ENCODE measurements around the gene TRAF6. TPM values are rescaled to one million over a fixed set of nuclear protein-coding genes. Genes with fewer than 3 reads are reported as not detected.

The TRAF6 gene
- total and polyA plus RNA-seq, 4 donors = 4.4 to 22.5 (median 12.2) TPM

- 96 to 97% methylated on average over 5 of the region's 5 CpGs for WGBS, 2 donors
- intact Hi-C loops (cut with DNase I) = no loop called here
- no peaks in the 10 kb centered on the region for H3K4me1 ChIP-seq (ENCODE audit: control insufficient read depth in 1 of 2, insufficient read depth in 2 of 2, low read length in 2 of 2)
- DNase-seq (no peak), ATAC-seq (ENCODE audit: low FRiP score) (no peak)
- no peak overlapping the region for H3K4me3 ChIP-seq (ENCODE audit: low read length in 2 of 2)
- H3K9me3 ChIP-seq (ENCODE audit: control insufficient read depth, low read length) = no peaks in the 10 kb centered on the region
- H3K27me3 ChIP-seq (ENCODE audit: control insufficient read depth in 1 of 2, insufficient read depth in 2 of 2, low read length in 1 of 2) = no peaks in the 10 kb centered on the region
- no peaks in the 10 kb centered on the region for H3K36me3 ChIP-seq (ENCODE audit: control insufficient read depth in 1 of 2, insufficient read depth in 2 of 2, low read length in 1 of 2)
- no peak overlapping the region for H3K27ac ChIP-seq (ENCODE audit: low read depth in 1 of 2, low read length in 2 of 2)
These were observed 71.9 kb downstream of the TRAF6 start for GRCh38 chr11:36438126-36438525.

DNA sequence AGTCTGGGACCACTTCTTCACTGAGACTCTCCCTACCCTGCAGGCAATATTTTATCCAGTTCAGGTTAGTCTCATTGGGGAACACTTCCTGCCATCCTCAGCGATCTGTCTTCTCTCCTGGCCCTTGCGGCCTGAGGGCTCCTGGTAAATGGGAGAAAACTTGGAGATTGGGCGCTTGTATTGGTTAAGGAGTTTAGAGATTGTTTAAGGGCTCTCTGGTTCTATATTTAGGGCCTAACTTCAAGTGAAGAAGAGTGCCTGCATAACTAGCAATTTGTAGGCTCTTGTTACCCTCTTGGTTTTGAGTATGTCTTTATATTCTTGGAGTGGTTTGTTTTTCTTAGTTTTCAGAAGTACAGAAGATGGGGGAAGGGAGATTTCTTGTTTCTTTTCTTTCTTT is 72.7 kb downstream of the TRAF6 start:
- ATAC-seq (ENCODE audit: low FRiP score) (no peak), DNase-seq (no peak)
- Histone ChIP-seq H3K9me3 (ENCODE audit: control insufficient read depth, low read length) (no peaks in the 10 kb centered on the region), H3K27ac (ENCODE audit: low read depth in 1 of 2, low read length in 2 of 2) (no peak overlapping the region), H3K4me1 (ENCODE audit: control insufficient read depth in 1 of 2, insufficient read depth in 2 of 2, low read length in 2 of 2) (no peaks in the 10 kb centered on the region), H3K36me3 (ENCODE audit: control insufficient read depth in 1 of 2, insufficient read depth in 2 of 2, low read length in 1 of 2) (no peaks in the 10 kb centered on the region), H3K4me3 (ENCODE audit: low read length in 2 of 2) (no peak overlapping the region), H3K27me3 (ENCODE audit: control insufficient read depth in 1 of 2, insufficient read depth in 2 of 2, low read length in 1 of 2) (no peaks in the 10 kb centered on the region)
- WGBS, 2 donors = 94 to 95% methylated on average over 3 of the region's 3 CpGs
- intact Hi-C loops (cut with DNase I) = no loop called here

Other genes with a start within 250 kb of the TRAF6 start
- gene COMMD9, start 220.8 kb downstream of the TRAF6 start, total RNA-seq = 10 to 100 TPM; 30.2 to 37.5 TPM
- gene COMMD9, start 220.8 kb downstream of the TRAF6 start, polyA plus RNA-seq = 10 to 100 TPM; 23.6 to 28.9 TPM
- gene PRR5L, start 214.0 kb downstream of the TRAF6 start, total RNA-seq = 10 to 100 TPM in 1 of 2 donors, 1 to 10 TPM in 1; 4.7 to 15.3 TPM
- gene PRR5L, start 214.0 kb downstream of the TRAF6 start, polyA plus RNA-seq = 1 to 10 TPM; 3.3 to 6.0 TPM
- gene RAG1, start 57.7 kb upstream of the TRAF6 start, total RNA-seq = under 1 TPM; 0.65 to 0.96 TPM
- gene RAG1, start 57.7 kb upstream of the TRAF6 start, polyA plus RNA-seq = under 1 TPM; 0.05 to 0.38 TPM
- 10 to 100 TPM; 13.5 to 17.2 TPM for gene IFTAP, start 84.2 kb upstream of the TRAF6 start, total RNA-seq
- 10 to 100 TPM; 26.7 to 62.1 TPM for gene IFTAP, start 84.2 kb upstream of the TRAF6 start, polyA plus RNA-seq
- not detected for gene RAG2, start 88.0 kb upstream of the TRAF6 start, total RNA-seq
- gene RAG2, start 88.0 kb upstream of the TRAF6 start, polyA plus RNA-seq = not detected

Measured in aorta (tissue), 5 donors.